Sigmoid colon (tissue), 7 donors: ENCODE measurements around the gene ITLN2. TPM values are rescaled to one million over a fixed set of nuclear protein-coding genes. Genes with fewer than 3 reads are reported as not detected.
A peak's percentile ranks its signal among the peaks of the same experiment; 100 is the strongest.
"Not testable (repeated sequence)": the region's sequence is repeated elsewhere in the genome, so short reads cannot be mapped to it uniquely, and the experiment has no call there.

Source experiments
- DNase-seq: peaks from one replicate; pipeline ENCODE4 v3.0.0-alpha.2; 2019
- H3K27ac ChIP-seq, 4 donors: fragments of 200-600 bp; sonication (generic); one replicate each; pipeline ENCODE4 v1.5.1; 2016 to 2019; ENCODE audit warnings: mild to moderate bottlenecking in 1 of 4
- H3K27me3 ChIP-seq, 3 donors: fragments of 200-600 bp; sonication (generic); one replicate each; pipeline ENCODE4 v1.5.1; 2019; ENCODE audit warnings: mild to moderate bottlenecking in 1 of 3
- H3K36me3 ChIP-seq, 4 donors: fragments of 200-600 bp; sonication (generic); one replicate each; pipeline ENCODE4 v1.5.1; 2016 to 2019
- H3K4me1 ChIP-seq, 4 donors: fragments of 200-600 bp; sonication (generic); one replicate each; pipeline ENCODE4 v1.5.1; 2017 to 2019
- H3K4me3 ChIP-seq, 4 donors: fragments of 200-600 bp; sonication (generic); one replicate each; pipeline ENCODE4 v1.5.1; 2017 to 2019; ENCODE audit warnings: mild to moderate bottlenecking in 2 of 4, moderate library complexity in 1 of 4
- H3K9me3 ChIP-seq, 4 donors: fragments of 200-600 bp in 3 of 4; sonication (generic) in 3 of 4; one replicate each; pipeline versions ENCODE4 v1.5.1 to v1.6.1; 2013 to 2019
- CTCF ChIP-seq, 4 experiments: fragments of 450-650 bp in 3 of 4; fragments of 200-600 bp in 1 of 4; IDR thresholded peaks; one replicate each; pipeline ENCODE4 v1.5.1; 2016 to 2019; ENCODE audit warnings: antibody characterized with exemption in 4 of 4, mild to moderate bottlenecking in 3 of 4, moderate library complexity in 2 of 4
- EP300 ChIP-seq, 4 donors: sonication (generic); formaldehyde crosslinking; IDR thresholded peaks; one replicate each; pipeline ENCODE4 v1.6.1; 2017; ENCODE audit warnings: antibody characterized with exemption in 4 of 4
- POLR2A ChIP-seq, 2 donors: fragments of 450-650 bp; IDR thresholded peaks; one replicate each; pipeline ENCODE4 v1.6.1; 2016; ENCODE audit warnings: antibody characterized with exemption in 2 of 2, mild to moderate bottlenecking in 2 of 2, moderate library complexity in 2 of 2
- POLR2AphosphoS5 ChIP-seq, 4 donors: sonication (generic); formaldehyde crosslinking; IDR thresholded peaks; one replicate each; pipeline ENCODE4 v1.6.1; 2017; ENCODE audit warnings: antibody characterized with exemption in 4 of 4
- WGBS, 2 donors: extraction: QIAGEN DNeasy Blood & Tissue Kit; methylation state at CpG; one replicate each; pipeline ENCODE4 v1.1.7; 2013; 5-methylcytosine and 5-hydroxymethylcytosine counted together
- intact Hi-C: fragments of 100-400 bp; cut with DNase I; formaldehyde crosslinking; loops from one replicate; pipeline ENCODE4 v1.15.1; 2023
- polyA plus RNA-seq, 3 donors: library from polyadenylated mRNA; stranded (reverse); fragments of 200-250 nt; gene quantifications; one replicate each; pipeline ENCODE4 v1.2.3, GENCODE V29; 2013
- total RNA-seq, 4 donors: library from RNA; depleted of rRNA; stranded (reverse); fragments of >200 nt; gene quantifications; one replicate each; pipeline ENCODE4 v1.1.0, GENCODE V29; 2016
- donor health status: healthy with polysubstance abuse.
- donor health status: Bipolar disorder and iron deficiency.
- donor health status: healthy.

The ITLN2 gene
- total and polyA plus RNA-seq, 7 donors, result 0.12 TPM; not detected in 6

GRCh38 chr1:160997323-160998038 lies 42.9 kb upstream of the ITLN2 start:
- H3K27ac ChIP-seq, result peak overlapping the region in 1 of 4 donors; percentile 46

GRCh38 chr1:160996178-160996577 lies 41.6 kb upstream of the ITLN2 start:
- Histone ChIP-seq H3K27ac (no peak overlapping the region), H3K4me1 (no peaks in the 10 kb centered on the region), H3K27me3 (no peaks in the 10 kb centered on the region), H3K9me3 (no peaks in the 10 kb centered on the region), H3K36me3 (peaks cover 0 to 10% (median 0%) of the 10 kb centered on the region in 4 donors), H3K4me3 (no peak overlapping the region)
- WGBS, 2 donors, result 81 to 90% methylated on average over 3 of the region's 3 CpGs
- intact Hi-C loops, result loop anchor here (5.0 kb wide), 1 partner anchor 101 kb away; the partner anchor contains the start of gene KLHDC9
- DNase-seq, result no peak
- TF ChIP-seq EP300 (IDR thresholded peaks at IDR 0.05) (no peak), CTCF (IDR thresholded peaks at IDR 0.05) (no peak), POLR2AphosphoS5 (IDR thresholded peaks at IDR 0.05) (no peak), POLR2A (IDR thresholded peaks at IDR 0.05) (no peak)

More at GRCh38 chr1:160997323-160998038, 42.9 kb upstream of the ITLN2 start:
- intact Hi-C loops, result loop anchor here (5.0 kb wide), 1 partner anchor 100 kb away; the partner anchor contains the start of gene KLHDC9
- Histone ChIP-seq H3K36me3 (peaks cover 0 to 10% (median 0%) of the 10 kb centered on the region in 4 donors), H3K4me1 (no peaks in the 10 kb centered on the region), H3K27me3 (no peaks in the 10 kb centered on the region), H3K9me3 (no peaks in the 10 kb centered on the region), H3K4me3 (no peak overlapping the region)
- peak in 2 of 4 experiments; percentile 18 to 32 for TF ChIP-seq CTCF (IDR thresholded peaks at IDR 0.05)
- no peak for TF ChIP-seq POLR2A (IDR thresholded peaks at IDR 0.05)
- no peak for TF ChIP-seq EP300 (IDR thresholded peaks at IDR 0.05)
- peak in 1 of 4 donors; percentile 9 for TF ChIP-seq POLR2AphosphoS5 (IDR thresholded peaks at IDR 0.05)
- no peak for DNase-seq
- 68 to 79% methylated on average over 1 of the region's 1 CpG for WGBS, 2 donors

- H3K9me3 ChIP-seq, result no peaks in the 10 kb centered on the region
- H3K4me1 ChIP-seq, result peaks cover 0 to 5% (median 0%) of the 10 kb centered on the region in 4 donors
- WGBS, 2 donors, result 75 to 85% methylated on average over 14 of the region's 14 CpGs
- H3K27me3 ChIP-seq, result no peaks in the 10 kb centered on the region
- no peak overlapping the region for H3K4me3 ChIP-seq
- no peak overlapping the region for H3K27ac ChIP-seq
- intact Hi-C loops, result no loop called here
- H3K36me3 ChIP-seq, result peaks cover 0 to 3% (median 0%) of the 10 kb centered on the region in 4 donors
- TF ChIP-seq POLR2AphosphoS5 (IDR thresholded peaks at IDR 0.05), result no peak
- no peak for DNase-seq
Measured at GRCh38 chr1:160993544-160994193, 39.1 kb upstream of the ITLN2 start.

GRCh38 chr1:160992036-160992435 lies 37.4 kb upstream of the ITLN2 start:
- intact Hi-C loops, H3K4me1 ChIP-seq, H3K9me3 ChIP-seq, H3K27me3 ChIP-seq, H3K36me3 ChIP-seq, H3K4me3 ChIP-seq, H3K27ac ChIP-seq, DNase-seq: not testable (repeated sequence)
- 75 to 89% methylated on average over 4 of the region's 4 CpGs for WGBS, 2 donors

- Histone ChIP-seq H3K27me3 (no peaks in the 10 kb centered on the region), H3K27ac (no peak overlapping the region), H3K36me3 (no peaks in the 10 kb centered on the region), H3K9me3 (no peaks in the 10 kb centered on the region), H3K4me1 (peaks cover 0 to 5% (median 0%) of the 10 kb centered on the region in 4 donors), H3K4me3 (no peak overlapping the region)
- intact Hi-C loops, result no loop called here
- 78 to 83% methylated on average over 8 of the region's 8 CpGs for WGBS, 2 donors
- TF ChIP-seq POLR2A (IDR thresholded peaks at IDR 0.05), result no peak
- no peak for TF ChIP-seq POLR2AphosphoS5 (IDR thresholded peaks at IDR 0.05)
- TF ChIP-seq CTCF (IDR thresholded peaks at IDR 0.05), result no peak
- no peak for TF ChIP-seq EP300 (IDR thresholded peaks at IDR 0.05)
- DNase-seq, result no peak
Measured at GRCh38 chr1:160987359-160988050, 32.9 kb upstream of the ITLN2 start.
